ENCODE results near the gene STK36.

The STK36 gene, protein sequence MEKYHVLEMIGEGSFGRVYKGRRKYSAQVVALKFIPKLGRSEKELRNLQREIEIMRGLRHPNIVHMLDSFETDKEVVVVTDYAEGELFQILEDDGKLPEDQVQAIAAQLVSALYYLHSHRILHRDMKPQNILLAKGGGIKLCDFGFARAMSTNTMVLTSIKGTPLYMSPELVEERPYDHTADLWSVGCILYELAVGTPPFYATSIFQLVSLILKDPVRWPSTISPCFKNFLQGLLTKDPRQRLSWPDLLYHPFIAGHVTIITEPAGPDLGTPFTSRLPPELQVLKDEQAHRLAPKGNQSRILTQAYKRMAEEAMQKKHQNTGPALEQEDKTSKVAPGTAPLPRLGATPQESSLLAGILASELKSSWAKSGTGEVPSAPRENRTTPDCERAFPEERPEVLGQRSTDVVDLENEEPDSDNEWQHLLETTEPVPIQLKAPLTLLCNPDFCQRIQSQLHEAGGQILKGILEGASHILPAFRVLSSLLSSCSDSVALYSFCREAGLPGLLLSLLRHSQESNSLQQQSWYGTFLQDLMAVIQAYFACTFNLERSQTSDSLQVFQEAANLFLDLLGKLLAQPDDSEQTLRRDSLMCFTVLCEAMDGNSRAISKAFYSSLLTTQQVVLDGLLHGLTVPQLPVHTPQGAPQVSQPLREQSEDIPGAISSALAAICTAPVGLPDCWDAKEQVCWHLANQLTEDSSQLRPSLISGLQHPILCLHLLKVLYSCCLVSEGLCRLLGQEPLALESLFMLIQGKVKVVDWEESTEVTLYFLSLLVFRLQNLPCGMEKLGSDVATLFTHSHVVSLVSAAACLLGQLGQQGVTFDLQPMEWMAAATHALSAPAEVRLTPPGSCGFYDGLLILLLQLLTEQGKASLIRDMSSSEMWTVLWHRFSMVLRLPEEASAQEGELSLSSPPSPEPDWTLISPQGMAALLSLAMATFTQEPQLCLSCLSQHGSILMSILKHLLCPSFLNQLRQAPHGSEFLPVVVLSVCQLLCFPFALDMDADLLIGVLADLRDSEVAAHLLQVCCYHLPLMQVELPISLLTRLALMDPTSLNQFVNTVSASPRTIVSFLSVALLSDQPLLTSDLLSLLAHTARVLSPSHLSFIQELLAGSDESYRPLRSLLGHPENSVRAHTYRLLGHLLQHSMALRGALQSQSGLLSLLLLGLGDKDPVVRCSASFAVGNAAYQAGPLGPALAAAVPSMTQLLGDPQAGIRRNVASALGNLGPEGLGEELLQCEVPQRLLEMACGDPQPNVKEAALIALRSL (N-terminal part only)

DNA sequence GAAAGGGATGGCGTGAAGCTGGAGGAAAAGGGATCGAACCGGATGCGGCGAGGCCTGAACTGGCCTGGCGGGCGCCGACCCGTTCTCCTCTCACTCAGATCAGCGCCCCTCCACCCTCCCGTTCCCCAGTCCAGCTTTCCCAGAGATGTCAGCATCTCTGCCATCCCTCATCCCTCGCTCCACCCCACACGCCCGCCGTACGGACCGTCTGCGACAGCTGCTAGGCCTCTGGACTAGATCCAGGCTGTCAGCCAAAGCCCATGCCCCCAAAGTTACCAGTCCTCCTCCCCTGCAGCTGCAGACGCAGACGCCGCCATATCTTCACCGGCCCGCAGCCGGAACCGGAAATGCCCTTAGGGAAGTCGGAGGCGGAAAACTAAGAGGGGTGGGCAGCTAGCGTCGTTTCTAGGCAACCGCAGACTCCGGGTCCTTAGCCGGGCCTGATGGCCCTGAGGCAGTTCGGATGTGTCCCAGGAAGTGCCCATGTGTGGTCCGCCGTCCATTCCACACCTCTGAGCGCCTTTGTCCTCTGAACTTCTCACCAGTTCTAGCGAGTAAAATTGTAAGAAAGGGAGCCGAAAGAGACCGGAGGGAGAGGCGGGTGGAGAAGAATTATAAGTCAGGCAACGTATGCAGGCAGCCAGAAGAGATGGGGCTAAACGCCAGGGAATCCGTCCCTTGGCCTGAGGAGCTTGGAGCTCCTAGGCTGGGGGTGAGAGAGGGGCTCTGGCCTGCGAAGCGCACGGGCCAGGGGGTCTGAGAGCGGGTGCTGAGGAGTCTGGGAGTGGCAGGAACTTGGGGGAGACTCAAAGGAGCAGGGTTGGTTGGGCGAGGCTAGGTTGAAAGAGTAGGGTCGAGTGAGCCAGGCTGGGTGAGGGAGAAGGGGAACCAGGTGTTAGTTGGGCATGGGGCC, at the start of gene STK36, which contains the start of gene RNF25:
STK36 (plus strand) TSS at position 433 of the 913 bp plus-strand sequence. CDS start 744 bp downstream, outside the sequence.
RNF25 (minus strand) TSS at position 349 of the 913 bp plus-strand sequence; CDS start at position 317, 32 bp downstream.
- Histone ChIP-seq H3K27me3 (ENCODE audit: control insufficient read depth, insufficient read depth, low read length) (no peaks in the 10 kb centered on the region), H3K4me1 (ENCODE audit: control insufficient read depth, insufficient read depth, low read length) (peaks cover 3% of the 10 kb centered on the region), H3K36me3 (ENCODE audit: control insufficient read depth, insufficient read depth, low read length) (peaks cover 3% of the 10 kb centered on the region), H3K9ac (ENCODE audit: low read length) (peak within 1 kb of the TSS; percentile 67), H3K9me3 (ENCODE audit: control insufficient read depth, low read length) (no peaks in the 10 kb centered on the region), H3K4me3 (ENCODE audit: low read length) (peak within 1 kb of the TSS; percentile 86)

DNA sequence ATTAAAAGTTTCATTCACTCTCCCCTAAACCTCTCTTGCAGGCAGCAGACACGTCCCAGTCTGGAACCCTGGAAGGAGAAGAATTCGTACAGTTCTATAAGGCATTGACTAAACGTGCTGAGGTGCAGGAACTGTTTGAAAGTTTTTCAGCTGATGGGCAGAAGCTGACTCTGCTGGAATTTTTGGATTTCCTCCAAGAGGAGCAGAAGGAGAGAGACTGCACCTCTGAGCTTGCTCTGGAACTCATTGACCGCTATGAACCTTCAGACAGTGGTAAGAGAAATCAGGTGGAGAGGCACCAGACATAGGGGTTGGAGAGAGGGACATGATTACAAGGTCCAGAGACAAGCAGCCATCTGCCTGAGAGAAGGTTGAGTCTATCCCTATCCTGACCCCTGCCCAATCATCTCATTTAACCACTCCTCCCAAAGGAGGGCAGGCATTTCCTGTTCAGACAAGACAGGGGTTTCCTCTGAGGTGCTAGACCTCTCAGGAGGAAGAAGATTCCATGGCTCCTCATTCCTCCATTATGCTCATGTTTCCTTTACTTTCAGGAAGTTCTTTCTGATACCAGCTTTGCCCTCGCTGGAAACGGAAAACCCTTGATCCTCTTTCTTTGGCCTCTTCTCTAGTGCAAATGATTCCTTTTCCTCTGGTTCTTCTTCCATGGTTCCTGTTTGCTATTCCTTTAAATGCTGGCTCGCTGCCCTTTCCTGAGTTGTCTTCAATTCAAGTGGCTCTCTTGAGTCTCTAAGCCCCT, 49.1 kb upstream of the STK36 start:
- Histone ChIP-seq H3K27me3 (ENCODE audit: control insufficient read depth, insufficient read depth, low read length) (no peaks in the 10 kb centered on the region), H3K36me3 (ENCODE audit: control insufficient read depth, insufficient read depth, low read length) (no peaks in the 10 kb centered on the region), H3K9me3 (ENCODE audit: control insufficient read depth, low read length) (no peaks in the 10 kb centered on the region), H3K4me1 (ENCODE audit: control insufficient read depth, insufficient read depth, low read length) (no peaks in the 10 kb centered on the region), H3K4me3 (ENCODE audit: low read length) (no peak overlapping the region), H3K9ac (ENCODE audit: low read length) (no peak overlapping the region)

DNA sequence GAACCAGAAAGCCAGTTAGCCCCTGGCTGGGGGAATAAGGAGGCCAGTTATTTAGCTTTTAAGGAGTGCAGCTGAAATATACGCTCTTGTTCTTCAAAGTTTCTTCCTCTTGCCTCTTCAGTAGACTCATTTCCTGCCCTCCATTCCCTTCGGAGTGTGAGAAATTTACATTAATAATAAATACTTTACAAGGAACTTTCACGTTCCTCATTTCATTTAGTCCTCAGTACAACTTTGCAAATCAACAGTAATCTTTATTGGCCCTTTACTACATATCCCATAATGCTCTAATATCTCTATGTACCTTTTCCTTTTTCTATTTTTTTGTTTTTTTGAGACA, 48.5 kb upstream of the STK36 start:
- H3K4me1 ChIP-seq (ENCODE audit: control insufficient read depth, insufficient read depth, low read length): no peaks in the 10 kb centered on the region
- no peaks in the 10 kb centered on the region for H3K36me3 ChIP-seq (ENCODE audit: control insufficient read depth, insufficient read depth, low read length)
- H3K27me3 ChIP-seq (ENCODE audit: control insufficient read depth, insufficient read depth, low read length): no peaks in the 10 kb centered on the region
- no peaks in the 10 kb centered on the region for H3K9me3 ChIP-seq (ENCODE audit: control insufficient read depth, low read length)
- no peak overlapping the region for H3K9ac ChIP-seq (ENCODE audit: low read length)
- no peak overlapping the region for H3K4me3 ChIP-seq (ENCODE audit: low read length)

DNA sequence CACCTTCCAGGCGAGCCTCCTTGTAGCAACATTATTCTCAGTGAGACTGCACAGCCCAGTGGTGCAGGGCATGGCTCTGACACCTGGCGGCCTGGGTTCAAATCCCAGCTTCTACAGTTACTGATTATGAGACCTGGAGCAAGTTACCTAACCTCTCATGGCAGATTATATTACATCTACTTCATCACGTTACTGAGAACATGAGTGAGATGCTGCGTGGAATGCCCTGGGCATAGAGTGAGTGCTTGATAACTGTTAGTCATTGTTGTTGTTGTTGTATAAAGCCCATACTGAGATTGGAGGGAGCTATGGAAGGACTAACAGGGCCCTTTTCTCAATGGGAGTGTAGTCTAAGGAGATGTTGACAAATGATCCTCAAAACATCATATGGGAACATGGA, 45.5 kb upstream of the STK36 start:
- H3K27me3 ChIP-seq (ENCODE audit: control insufficient read depth, insufficient read depth, low read length): no peaks in the 10 kb centered on the region
- H3K4me1 ChIP-seq (ENCODE audit: control insufficient read depth, insufficient read depth, low read length): no peaks in the 10 kb centered on the region
- no peak overlapping the region for H3K9ac ChIP-seq (ENCODE audit: low read length)
- no peaks in the 10 kb centered on the region for H3K36me3 ChIP-seq (ENCODE audit: control insufficient read depth, insufficient read depth, low read length)
- H3K4me3 ChIP-seq (ENCODE audit: low read length): no peak overlapping the region
- no peaks in the 10 kb centered on the region for H3K9me3 ChIP-seq (ENCODE audit: control insufficient read depth, low read length)

DNA sequence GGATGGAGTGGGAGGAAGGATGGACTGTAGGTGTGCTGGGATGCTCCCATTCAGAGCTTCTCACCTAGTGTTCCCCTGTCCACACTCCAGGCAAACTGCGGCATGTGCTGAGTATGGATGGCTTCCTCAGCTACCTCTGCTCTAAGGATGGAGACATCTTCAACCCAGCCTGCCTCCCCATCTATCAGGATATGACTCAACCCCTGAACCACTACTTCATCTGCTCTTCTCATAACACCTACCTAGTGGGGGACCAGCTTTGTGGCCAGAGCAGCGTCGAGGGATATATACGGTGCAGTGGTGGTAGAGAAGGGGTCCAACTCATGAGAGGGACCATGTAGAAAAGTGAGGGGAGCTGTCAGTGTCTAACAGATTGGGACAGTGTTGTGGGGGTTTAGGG, 43.9 kb upstream of the STK36 start:
- Histone ChIP-seq H3K27me3 (ENCODE audit: control insufficient read depth, insufficient read depth, low read length) (no peaks in the 10 kb centered on the region), H3K9me3 (ENCODE audit: control insufficient read depth, low read length) (no peaks in the 10 kb centered on the region), H3K4me1 (ENCODE audit: control insufficient read depth, insufficient read depth, low read length) (no peaks in the 10 kb centered on the region), H3K36me3 (ENCODE audit: control insufficient read depth, insufficient read depth, low read length) (no peaks in the 10 kb centered on the region), H3K4me3 (ENCODE audit: low read length) (no peak overlapping the region), H3K9ac (ENCODE audit: low read length) (no peak overlapping the region)

DNA sequence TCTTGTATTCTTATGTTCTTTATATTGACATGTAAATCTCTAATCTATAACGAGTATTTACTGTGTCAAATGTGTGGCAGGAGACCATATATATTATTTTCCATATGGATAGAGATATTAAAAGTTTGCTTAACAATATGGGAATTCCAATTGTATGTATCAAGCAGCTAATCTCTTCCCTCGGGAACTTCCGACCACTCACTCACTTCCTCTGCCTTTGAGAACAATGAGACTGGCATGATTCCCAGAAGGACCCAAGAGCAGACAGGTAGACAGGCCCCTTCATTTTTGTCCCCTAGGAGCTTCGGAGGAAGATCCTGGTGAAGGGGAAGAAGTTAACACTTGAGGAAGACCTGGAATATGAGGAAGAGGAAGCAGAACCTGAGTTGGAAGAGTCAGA, 40.0 kb upstream of the STK36 start:
- Histone ChIP-seq H3K36me3 (ENCODE audit: control insufficient read depth, insufficient read depth, low read length) (peaks cover 6% of the 10 kb centered on the region), H3K9me3 (ENCODE audit: control insufficient read depth, low read length) (no peaks in the 10 kb centered on the region), H3K9ac (ENCODE audit: low read length) (no peak overlapping the region)

DNA sequence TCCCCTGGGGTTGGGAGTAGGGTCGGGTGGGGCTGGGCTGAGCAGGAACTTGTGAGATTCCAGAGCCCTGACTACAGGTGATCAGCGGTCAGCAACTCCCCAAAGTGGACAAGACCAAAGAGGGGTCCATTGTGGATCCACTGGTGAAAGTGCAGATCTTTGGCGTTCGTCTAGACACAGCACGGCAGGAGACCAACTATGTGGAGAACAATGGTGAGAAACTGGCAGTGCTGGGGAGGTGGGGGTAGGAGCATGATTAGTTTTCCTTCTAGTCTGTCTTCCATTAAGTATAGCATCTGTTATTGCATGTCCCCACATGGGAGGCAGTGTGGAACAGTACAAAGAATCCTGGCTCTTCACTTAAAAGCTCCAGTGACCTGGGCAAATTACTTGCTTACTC, 36.2 kb upstream of the STK36 start:
- H3K27me3 ChIP-seq (ENCODE audit: control insufficient read depth, insufficient read depth, low read length): no peaks in the 10 kb centered on the region
- H3K9me3 ChIP-seq (ENCODE audit: control insufficient read depth, low read length): no peaks in the 10 kb centered on the region
- H3K4me1 ChIP-seq (ENCODE audit: control insufficient read depth, insufficient read depth, low read length): no peaks in the 10 kb centered on the region
- H3K9ac ChIP-seq (ENCODE audit: low read length): no peak overlapping the region
- peaks cover 20% of the 10 kb centered on the region for H3K36me3 ChIP-seq (ENCODE audit: control insufficient read depth, insufficient read depth, low read length)
- no peak overlapping the region for H3K4me3 ChIP-seq (ENCODE audit: low read length)

More for the DNA sequence above, 40.0 kb upstream of the STK36 start:
- Histone ChIP-seq H3K4me1 (ENCODE audit: control insufficient read depth, insufficient read depth, low read length) (no peaks in the 10 kb centered on the region), H3K27me3 (ENCODE audit: control insufficient read depth, insufficient read depth, low read length) (no peaks in the 10 kb centered on the region), H3K4me3 (ENCODE audit: low read length) (no peak overlapping the region)

DNA sequence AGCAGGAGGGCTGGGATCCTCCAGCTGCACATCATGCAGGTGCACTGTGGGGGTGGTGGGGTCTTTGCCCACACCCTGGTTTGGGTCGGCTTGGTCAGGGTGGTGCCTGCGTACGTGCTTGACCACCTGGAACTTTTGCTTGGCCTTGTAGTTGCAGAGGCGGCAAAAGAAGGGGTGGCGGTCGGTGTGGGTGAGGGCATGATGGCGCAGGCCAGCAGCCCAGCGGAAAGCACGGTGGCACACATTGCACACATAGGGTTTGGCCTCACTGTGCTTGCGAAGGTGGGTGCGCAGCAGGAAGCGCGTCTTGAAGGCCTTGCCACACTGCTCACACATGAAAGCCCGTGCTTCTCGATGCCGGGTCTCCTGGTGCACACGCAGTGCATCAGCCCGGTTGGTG, 33.5 kb upstream of the STK36 start:
- Histone ChIP-seq H3K36me3 (ENCODE audit: control insufficient read depth, insufficient read depth, low read length) (peaks cover 20% of the 10 kb centered on the region), H3K4me3 (ENCODE audit: low read length) (no peak overlapping the region), H3K9ac (ENCODE audit: low read length) (no peak overlapping the region), H3K4me1 (ENCODE audit: control insufficient read depth, insufficient read depth, low read length) (no peaks in the 10 kb centered on the region), H3K27me3 (ENCODE audit: control insufficient read depth, insufficient read depth, low read length) (no peaks in the 10 kb centered on the region), H3K9me3 (ENCODE audit: control insufficient read depth, low read length) (no peaks in the 10 kb centered on the region)

DNA sequence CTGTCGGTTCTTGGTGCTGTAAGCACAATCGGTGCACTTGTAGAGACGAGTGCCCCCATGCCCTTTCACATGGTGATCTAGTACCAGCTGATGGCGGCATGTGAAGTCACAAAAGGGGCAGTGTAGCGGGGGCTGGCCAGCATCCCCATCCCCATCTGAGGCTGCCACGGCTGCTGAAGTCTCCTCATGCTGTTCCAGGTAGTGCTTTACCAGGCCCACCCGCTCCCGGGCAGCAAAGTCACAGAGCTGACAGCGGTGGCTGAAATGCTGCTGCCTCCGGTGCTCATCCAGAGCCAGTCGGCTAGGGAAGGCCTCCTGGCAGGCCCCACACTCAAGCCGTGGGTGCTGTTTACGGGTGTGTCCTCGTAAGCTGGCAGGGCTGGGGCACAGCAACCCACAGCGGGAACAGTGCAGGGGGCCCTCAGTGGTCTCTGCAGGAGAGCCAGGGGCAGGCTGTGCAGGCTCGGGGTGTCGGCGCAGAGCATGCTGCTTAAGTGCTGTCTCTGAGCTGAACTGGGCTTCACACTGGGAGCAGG, 29.7 kb upstream of the STK36 start:
- peaks cover 31% of the 10 kb centered on the region for H3K36me3 ChIP-seq (ENCODE audit: control insufficient read depth, insufficient read depth, low read length)

DNA sequence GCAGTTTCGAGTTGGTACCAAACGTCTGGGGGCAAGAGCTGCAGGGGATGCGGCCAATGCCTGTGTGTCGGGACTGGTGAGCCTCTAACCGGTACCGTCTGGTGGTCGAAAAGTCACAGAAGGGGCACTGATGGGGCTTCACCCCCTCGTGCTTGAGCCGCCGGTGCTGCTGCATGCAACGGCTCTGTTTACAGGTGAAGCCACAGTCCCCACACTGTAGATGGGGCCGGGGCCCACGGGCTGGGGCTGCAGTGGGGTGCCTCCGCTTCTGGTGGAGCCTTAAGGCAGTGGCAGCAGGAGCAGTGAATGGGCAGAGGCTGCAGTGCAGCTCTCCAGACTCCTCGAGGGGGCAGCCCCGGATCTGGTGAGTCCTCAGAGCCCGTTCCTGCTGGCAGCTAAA, 29.1 kb upstream of the STK36 start:
- Histone ChIP-seq H3K4me3 (ENCODE audit: low read length) (no peak overlapping the region), H3K27me3 (ENCODE audit: control insufficient read depth, insufficient read depth, low read length) (no peaks in the 10 kb centered on the region), H3K9me3 (ENCODE audit: control insufficient read depth, low read length) (no peaks in the 10 kb centered on the region), H3K9ac (ENCODE audit: low read length) (no peak overlapping the region), H3K4me1 (ENCODE audit: control insufficient read depth, insufficient read depth, low read length) (no peaks in the 10 kb centered on the region), H3K36me3 (ENCODE audit: control insufficient read depth, insufficient read depth, low read length) (peaks cover 31% of the 10 kb centered on the region)

More for the DNA sequence above, 29.7 kb upstream of the STK36 start:
- Histone ChIP-seq H3K9me3 (ENCODE audit: control insufficient read depth, low read length) (no peaks in the 10 kb centered on the region), H3K4me3 (ENCODE audit: low read length) (no peak overlapping the region), H3K4me1 (ENCODE audit: control insufficient read depth, insufficient read depth, low read length) (no peaks in the 10 kb centered on the region), H3K27me3 (ENCODE audit: control insufficient read depth, insufficient read depth, low read length) (no peaks in the 10 kb centered on the region), H3K9ac (ENCODE audit: low read length) (no peak overlapping the region)
